ENCODE results near the gene KIF25. TPM values are rescaled to one million over a fixed set of nuclear protein-coding genes. Genes with fewer than 3 reads are reported as not detected.

The KIF25 gene
- polyA plus RNA-seq, 2 of the 4 experiments (the other 2 are of a cell fraction): 0.06 to 0.13 TPM

- ChIA-PET POLR2A (no interaction called here), CTCF (interaction anchor here (1.3 kb wide), 1 partner anchor 10 kb away, joined by 3 read pairs; no protein-coding TSS in a partner anchor)
- no peak for ATAC-seq
- H3K4me3 ChIP-seq: no peak overlapping the region
- TF ChIP-seq PHF8 (IDR thresholded peaks at IDR 0.05; ENCODE audit: borderline replicate concordance, low read depth) (no peak), JUNB (IDR thresholded peaks at IDR 0.05) (no peak), CHD4 (IDR thresholded peaks at IDR 0.05; ENCODE audit: borderline replicate concordance) (no peak), BCL3 (IDR thresholded peaks at IDR 0.05) (no peak), CHD2 (IDR thresholded peaks at IDR 0.05; ENCODE audit: low read length, partially characterized antibody) (no peak), ZC3H11A (IDR thresholded peaks at IDR 0.05) (no peak), ELK1 (IDR thresholded peaks at IDR 0.05; ENCODE audit: low read depth, low read length) (no peak), MAZ (IDR thresholded peaks at IDR 0.05; ENCODE audit: borderline replicate concordance, low read depth, low read length) (no peak), PBX3 (IDR thresholded peaks at IDR 0.05) (no peak), HES2 (IDR thresholded peaks at IDR 0.05) (no peak), GATA3 (IDR thresholded peaks at IDR 0.05; ENCODE audit: borderline replicate concordance) (no peak)
- no peak overlapping the region for H3K27ac ChIP-seq
- FAIRE-seq: no peak
- H3K4me2 ChIP-seq: no peak overlapping the region
- WGBS (ENCODE audit: missing lambda C conversion rate): 73% methylated on average over 14 of the region's 22 CpGs
- H3K9me3 ChIP-seq: no peaks in the 10 kb centered on the region
- H3K4me1 ChIP-seq: no peaks in the 10 kb centered on the region
- no peak for DNase-seq (ENCODE audit: low read depth in 1 of 2, low spot score in 1 of 2)
These were observed 58.4 kb downstream of the KIF25 start for GRCh38 chr6:168055696-168056489.

- no peak for DNase-seq (ENCODE audit: low read depth in 1 of 2, low spot score in 1 of 2)
- 100% methylated on average over 1 of the region's 24 CpGs for WGBS (ENCODE audit: missing lambda C conversion rate)
- CTCF ChIA-PET: interaction anchor here (1.7 kb wide), 1 partner anchor 11 kb away, joined by 4 read pairs; no protein-coding TSS in a partner anchor
- Histone ChIP-seq H3K4me1 (no peaks in the 10 kb centered on the region), H3K27ac (no peak overlapping the region), H3K4me3 (no peak overlapping the region), H3K9me3 (no peaks in the 10 kb centered on the region), H3K4me2 (no peak overlapping the region)
- no peak for FAIRE-seq
- POLR2A ChIA-PET: no interaction called here
- no peak for ATAC-seq
- TF ChIP-seq REST (IDR thresholded peaks at IDR 0.05) (no peak), CHD4 (IDR thresholded peaks at IDR 0.05; ENCODE audit: borderline replicate concordance) (no peak), POLR2A (IDR thresholded peaks at IDR 0.05; ENCODE audit: low read length) (no peak), EHMT2 (IDR thresholded peaks at IDR 0.05; ENCODE audit: low read depth) (no peak), KDM5A (IDR thresholded peaks at IDR 0.05) (no peak), TP53 (CRISPR knock-in tag; IDR thresholded peaks at IDR 0.05) (no peak), ESRRA (IDR thresholded peaks at IDR 0.05; ENCODE audit: borderline replicate concordance, low read length) (no peak), CTCF (IDR thresholded peaks at IDR 0.05) (no peak), ZNF302 (CRISPR knock-in tag; IDR thresholded peaks at IDR 0.05) (no peak), BHLHE40 (IDR thresholded peaks at IDR 0.05; ENCODE audit: low read depth, low read length) (no peak), USF2 (IDR thresholded peaks at IDR 0.05) (no peak), RARB (CRISPR knock-in tag; IDR thresholded peaks at IDR 0.05) (no peak), E2F6 (IDR thresholded peaks at IDR 0.05; ENCODE audit: borderline replicate concordance, low read depth) (no peak), HES2 (IDR thresholded peaks at IDR 0.05) (no peak), POLR2AphosphoS2 (conservative IDR thresholded peaks at IDR 0.05; ENCODE audit: low read length) (no peak)
These were observed 59.5 kb downstream of the KIF25 start for GRCh38 chr6:168056892-168057527.

All from A549 (cell line).